HG02973 (cell line): ENCODE measurements around the gene OASL.
A peak's percentile ranks its signal among the peaks of the same experiment; 100 is the strongest.

Experiments
- ATAC-seq: cut with Tn5 transposase; IDR thresholded peaks from one replicate; pipeline ENCODE4 v1.9.1; 2021; ENCODE audit warnings: moderate library complexity; ENCODE audit not compliant: unreplicated experiment

Gene OASL

DNA sequence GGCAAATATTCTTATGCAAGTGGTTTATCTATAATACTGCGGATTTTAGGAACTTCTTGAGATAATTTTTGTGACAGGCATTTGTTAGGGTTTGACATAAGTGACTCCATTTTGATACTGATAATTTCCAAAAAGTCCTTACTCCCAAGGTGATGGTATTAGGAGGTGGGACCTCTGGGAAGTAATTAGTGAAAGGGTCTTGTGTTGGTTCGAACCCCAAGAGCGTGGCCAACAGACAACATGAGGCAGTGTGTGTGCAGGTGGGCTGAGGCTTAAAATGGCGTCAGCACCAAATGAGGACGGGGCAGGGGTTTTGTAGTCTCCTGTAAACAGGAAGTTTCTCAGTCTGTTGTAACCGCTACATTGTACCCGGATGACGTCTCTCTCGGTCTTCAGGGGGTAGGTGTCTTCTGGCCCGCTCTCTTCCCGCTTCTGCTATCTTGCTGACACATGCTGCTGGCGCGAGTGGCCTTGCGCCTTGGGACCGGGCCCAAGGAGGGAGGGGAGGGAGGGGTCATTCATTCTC is 21.0 kb downstream of the OASL start:
- no peak for ATAC-seq

DNA sequence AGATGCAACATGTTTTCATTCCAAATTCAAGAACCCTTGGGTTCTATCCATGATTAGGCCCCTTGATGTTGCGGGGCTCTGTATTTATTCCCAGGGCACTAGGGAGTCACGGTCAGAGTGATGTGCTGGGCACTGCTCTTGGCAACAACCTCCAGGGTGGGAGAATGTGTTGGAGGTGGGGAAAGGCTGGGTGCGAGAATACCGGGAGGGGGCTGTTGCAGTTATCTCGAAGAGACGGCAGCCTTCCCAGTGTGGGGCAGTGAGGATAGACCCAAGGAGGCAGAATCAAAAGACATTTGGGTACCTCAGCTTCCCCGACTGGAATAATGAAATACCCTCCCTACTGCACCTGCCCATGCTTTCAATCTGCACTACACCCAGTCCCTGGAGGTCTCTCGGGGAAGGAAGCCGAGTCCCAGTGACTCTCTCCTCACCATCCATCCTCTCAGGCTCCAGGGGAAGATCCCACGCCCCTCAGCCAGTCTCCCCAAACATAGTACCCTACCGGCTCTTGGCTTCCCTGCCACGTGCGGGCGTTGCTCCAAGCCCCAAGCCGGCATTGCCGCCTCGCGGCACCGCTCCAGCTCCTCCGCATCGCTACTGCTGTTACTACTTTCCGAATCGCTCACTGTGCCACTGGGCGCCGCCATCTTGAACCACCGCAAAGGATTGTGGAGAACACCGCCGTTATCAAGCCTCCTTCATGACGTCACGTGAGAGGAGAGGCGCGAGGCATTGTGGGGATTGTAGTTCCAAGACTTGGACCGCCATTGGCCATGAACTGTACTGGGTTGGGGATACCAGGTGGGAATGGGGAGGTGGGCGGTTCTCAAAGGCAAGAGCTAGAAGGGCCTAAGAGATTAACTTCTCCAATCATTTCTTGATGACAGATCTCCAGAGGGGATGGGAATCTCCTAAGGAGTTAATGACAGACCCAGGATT is 22.9 kb downstream of the OASL start, which contains the start of gene C12orf43:
C12orf43 (minus strand) TSS at position 663 of the 942 bp plus-strand sequence; CDS start at position 650, 13 bp downstream.
- ATAC-seq, result peak; percentile 94

DNA sequence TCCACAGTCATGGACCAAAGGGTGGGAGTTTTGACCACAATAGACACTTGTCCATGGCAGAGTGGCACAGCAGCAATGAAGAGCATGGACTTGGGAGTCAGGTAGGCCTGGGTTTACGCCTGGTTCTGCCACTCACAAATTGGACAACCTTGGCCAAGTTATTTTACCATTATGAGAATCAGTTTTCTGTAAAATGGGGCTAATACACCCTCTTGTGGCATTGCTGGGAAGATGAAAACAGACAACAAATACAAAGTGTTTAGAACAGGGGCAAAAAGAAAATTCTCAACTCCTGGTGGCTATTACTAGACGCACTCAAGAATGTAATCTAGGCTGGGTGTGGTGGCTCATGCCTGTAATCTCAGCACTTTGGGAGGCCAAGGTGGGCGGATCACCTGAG is 25.3 kb downstream of the OASL start:
- ATAC-seq, result no peak

DNA sequence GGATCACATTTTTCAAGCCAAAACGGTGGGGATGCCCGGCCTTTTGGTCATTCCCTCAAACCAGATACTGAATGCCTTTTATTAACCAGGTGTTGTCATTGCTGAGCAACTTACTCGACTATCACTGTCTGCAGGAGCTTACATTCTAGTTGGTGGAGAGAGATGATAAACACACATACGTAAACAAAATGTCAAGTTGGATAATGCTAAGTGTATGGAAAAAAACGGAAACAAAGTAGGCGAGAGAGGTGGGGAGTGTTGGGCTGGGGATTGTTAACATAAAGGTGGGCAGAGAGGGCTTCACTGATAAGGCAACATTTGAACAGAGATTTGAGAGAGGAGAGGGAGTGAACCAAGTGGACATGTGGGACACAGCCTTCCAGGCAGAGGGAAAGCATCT is 27.2 kb downstream of the OASL start:
- no peak for ATAC-seq

DNA sequence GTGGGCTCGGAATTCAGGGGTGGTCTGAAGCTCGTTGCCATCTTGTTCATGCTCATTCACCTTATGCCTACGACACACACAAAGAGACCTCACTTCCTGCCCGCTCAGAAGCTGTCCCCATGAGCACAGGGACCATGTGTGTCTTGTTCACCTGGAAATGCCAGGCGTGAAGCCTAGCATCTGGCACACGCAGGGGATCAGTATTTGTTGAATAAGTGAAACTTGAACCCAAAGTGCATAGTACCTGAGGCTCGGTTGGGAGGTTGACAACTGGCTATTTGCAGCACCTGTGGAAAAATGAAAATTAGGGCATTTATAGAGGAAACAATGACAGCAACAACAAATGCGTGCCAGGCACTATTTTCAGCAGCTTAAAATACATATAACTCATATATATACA is 28.2 kb downstream of the OASL start:
- ATAC-seq, result no peak

DNA sequence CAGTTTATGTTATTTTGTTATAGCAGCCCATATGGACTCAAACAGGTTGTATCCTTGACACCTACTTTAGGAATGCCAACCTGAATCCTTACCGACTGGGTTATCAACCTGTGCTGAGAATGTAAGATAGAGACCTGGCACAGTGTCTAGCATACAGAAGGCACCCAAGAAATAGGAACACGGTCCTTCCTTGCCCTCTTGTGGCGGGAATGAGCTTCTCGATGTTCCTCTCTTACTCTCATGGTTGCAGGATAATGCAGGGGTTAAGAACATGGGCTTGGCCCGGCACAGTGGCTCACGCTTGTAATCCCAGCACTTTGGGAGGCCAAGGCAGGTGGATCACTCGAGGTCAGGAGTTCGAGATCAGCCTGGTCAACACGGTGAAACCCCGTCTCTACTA is 29.3 kb downstream of the OASL start:
- no peak for ATAC-seq

DNA sequence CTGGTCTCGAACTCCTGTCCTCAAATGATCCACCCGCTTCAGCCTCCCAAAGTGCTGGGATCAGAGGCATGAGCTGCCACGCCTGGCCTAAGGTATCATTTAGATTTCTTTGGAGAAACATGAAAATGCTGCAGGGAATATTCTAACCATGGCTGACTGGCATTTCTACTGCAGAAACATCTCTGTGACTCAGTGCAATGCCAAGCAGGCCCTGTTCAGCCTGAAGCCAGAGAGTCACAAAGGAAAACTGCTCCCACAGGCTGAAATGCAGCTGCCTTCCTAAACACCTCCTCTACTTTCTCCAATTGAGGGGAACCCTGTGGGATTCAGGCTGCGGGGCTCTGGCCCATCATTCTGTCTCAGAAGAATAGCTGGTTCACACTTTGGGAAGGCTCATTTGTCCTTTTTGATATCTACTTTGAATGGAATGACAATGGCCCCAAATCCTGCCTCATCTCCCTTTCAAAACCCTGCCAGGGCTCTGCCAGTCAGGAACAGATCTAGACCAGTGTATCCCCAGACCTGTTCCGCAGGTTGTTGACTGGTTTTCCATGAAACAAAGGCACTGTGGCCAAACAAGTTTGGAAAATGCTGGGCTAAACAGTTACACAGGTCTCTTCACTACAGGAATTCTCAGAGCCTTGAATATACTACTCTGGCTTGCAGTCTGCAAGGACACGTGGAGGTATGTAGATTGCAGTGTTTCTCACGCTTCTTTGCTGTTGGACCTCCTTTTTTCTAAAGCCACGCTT is 30.5 kb downstream of the OASL start:
- ATAC-seq, result no peak

DNA sequence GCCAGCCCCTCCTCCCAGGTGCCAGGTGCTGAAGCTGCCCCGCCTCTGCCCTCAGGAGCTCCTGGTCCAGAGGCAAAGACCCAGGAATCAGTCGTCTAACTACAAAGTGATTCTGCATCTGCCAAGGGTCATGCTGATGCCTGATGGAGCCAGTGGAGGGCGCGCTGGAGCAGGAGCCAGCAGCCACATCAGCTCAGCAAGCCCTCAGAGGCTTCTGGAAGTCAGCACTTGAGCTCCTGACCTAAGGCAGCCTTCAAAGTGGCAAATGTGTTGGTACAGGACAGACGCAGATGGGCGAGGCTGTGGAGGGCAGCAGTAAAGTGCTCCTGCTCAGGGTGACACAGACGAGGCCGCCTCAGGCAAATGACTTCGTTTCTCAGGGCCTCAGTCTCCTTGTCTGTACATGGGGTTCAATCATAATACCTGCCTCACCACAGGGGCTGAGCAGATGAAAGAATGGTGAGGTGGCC is 33.7 kb downstream of the OASL start:
- no peak for ATAC-seq

DNA sequence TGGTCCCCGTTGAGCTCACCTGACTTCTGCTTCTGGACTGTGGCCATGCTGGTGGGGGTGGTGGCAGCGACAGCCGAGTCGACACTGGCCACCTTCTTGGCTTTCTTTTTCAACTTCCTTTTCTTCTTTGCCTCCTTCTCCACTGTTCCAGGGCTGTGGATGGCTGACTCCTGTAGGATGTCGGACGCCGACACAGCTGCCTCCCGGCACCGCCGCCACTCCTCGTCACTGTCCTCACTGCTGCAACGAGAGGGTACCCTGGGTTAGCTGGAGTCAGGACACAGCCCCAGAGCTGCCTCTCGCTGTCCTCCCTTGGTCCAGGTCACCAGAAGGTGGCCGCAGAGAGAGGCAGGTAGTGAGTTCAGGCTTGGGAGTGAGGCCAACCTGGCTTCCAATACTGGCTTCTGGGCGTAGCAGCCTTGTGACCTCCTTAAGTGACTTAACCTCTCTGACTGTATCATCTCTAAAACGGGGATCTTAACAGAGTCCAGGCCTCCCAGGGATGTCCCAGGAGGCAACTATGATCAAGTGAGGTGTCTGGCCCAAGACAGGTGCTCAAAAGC is 34.7 kb downstream of the OASL start:
- no peak for ATAC-seq

DNA sequence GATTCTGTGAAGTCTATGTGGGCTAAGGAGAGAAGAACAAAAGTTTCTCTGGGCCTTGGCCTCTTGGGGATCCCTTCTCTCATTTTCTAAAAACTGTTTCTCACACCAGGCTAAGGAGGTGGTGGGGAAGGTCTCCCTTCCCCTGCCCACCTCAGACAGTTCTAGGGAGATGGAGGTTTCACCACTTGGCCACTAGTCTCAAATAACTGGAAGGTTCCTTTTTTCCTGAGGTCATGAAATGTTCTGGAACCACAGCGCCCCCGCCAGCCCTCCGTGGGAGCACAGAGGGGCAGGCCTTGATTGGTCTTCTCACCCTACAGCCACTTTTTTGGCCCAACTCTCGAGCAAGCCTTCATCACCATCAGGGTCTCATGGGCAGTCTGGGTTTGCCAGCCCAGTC is 35.4 kb downstream of the OASL start:
- no peak for ATAC-seq

DNA sequence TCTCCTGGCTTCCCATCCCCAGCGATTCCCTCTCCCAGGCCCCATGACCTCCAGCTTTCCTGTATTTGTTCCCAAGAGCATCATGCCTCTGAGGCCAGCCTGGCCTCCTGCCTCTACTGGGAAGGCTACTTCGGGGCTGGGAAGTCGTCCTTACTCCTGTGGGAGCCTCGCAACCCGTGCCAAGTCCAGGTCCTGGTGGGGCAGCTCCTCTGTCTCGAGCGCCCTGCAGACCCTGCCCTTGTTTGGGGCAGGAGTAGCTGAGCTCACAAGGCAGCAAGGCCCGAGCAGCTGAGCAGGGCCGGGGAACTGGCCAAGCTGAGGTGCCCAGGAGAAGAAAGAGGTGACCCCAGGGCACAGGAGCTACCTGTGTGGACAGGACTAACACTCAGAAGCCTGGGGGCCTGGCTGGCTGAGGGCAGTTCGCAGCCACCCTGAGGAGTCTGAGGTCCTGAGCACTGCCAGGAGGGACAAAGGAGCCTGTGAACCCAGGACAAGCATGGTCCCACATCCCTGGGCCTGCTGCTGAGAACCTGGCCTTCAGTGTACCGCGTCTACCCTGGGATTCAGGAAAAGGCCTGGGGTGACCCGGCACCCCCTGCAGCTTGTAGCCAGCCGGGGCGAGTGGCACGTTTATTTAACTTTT is 37.1 kb downstream of the OASL start:
- ATAC-seq, result no peak

DNA sequence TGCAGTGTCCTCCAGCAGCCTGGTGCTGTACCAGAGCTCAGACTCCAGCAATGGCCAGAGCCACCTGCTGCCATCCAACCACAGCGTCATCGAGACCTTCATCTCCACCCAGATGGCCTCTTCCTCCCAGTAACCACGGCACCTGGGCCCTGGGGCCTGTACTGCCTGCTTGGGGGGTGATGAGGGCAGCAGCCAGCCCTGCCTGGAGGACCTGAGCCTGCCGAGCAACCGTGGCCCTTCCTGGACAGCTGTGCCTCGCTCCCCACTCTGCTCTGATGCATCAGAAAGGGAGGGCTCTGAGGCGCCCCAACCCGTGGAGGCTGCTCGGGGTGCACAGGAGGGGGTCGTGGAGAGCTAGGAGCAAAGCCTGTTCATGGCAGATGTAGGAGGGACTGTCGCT is 38.0 kb downstream of the OASL start:
- no peak for ATAC-seq

DNA sequence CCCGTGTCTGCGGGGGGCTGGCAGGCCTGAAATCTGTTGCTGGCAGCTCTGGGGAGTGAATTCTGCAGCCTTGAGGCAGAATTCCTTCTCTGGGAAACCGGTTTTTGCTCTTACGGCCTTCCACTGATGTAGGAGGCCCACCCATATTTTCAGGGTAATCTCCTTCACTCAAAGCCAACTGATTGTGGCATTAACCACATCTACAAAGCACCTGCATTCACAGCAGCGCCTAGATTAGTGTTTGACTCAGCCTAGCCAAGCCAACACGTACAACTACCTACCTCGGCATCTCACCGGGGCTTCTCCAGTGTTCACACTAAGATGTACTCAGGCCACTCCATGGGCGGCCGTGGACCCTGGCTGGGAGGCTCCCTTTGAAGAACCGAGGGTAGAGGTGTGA is 38.5 kb downstream of the OASL start:
- ATAC-seq, result no peak

DNA sequence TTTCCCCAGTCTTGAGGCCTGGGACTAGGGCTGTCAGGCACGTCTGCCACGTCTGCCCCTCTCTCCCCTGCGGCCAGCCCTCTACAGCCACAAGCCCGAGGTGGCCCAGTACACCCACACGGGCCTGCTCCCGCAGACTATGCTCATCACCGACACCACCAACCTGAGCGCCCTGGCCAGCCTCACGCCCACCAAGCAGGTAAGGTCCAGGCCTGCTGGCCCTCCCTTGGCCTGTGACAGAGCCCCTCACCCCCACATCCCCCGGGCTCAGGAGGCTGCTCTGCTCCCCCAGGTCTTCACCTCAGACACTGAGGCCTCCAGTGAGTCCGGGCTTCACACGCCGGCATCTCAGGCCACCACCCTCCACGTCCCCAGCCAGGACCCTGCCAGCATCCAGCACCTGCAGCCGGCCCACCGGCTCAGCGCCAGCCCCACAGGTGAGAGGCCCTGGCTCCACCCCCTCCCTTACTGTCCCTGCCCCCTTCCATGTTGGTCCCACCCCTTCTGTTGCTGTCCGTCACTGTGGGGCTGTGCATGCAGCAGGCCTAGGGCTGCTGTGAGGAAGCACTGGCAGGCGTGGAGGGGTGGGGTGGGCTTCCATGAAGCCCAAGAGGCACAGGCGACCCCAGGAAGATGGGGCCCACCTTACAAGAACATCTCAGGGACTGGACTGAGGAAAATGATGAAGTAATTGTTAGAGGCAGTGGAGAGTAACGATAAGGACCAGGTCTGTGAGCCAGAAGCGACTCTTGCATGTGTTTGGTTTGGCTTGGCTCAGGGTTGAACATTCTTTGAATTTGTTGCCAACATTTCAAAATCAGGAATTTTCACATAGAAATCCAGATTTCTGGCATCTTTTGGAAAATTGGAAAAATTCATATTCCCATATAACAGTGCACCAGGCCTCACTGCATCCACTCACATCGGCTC is 39.6 kb downstream of the OASL start:
- no peak for ATAC-seq

DNA sequence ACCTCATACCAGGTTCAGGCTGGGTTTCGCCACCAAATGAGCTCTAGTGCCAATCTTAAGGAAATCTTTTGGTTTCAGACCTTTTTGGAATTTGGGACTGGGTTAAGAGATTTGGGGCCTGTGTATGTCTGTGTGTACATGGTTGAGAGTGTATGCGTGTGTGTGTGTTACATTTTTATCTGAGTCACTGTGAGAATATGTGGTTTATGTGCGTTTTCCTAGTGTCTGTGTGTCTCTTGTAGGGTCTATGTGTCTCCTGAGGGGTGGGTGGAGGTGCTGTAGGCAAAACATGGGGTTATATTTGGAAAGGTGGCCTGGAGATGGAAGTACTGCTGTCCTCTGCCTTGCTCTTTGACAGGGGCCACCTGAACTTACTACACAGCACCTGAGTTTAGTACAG is 40.6 kb downstream of the OASL start:
- no peak for ATAC-seq

DNA sequence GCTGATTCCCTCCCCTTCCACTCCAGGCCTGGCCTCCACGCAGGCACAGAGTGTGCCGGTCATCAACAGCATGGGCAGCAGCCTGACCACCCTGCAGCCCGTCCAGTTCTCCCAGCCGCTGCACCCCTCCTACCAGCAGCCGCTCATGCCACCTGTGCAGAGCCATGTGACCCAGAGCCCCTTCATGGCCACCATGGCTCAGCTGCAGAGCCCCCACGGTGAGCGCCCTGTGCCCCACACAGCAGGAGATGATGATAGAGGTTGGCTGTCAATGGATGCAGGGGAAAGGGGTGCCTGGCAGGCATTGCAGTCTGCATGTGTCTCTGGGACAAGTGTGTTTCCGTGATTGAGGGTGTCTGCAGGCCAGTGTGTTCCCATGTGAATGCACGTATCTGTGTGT is 41.6 kb downstream of the OASL start:
- no peak for ATAC-seq

DNA sequence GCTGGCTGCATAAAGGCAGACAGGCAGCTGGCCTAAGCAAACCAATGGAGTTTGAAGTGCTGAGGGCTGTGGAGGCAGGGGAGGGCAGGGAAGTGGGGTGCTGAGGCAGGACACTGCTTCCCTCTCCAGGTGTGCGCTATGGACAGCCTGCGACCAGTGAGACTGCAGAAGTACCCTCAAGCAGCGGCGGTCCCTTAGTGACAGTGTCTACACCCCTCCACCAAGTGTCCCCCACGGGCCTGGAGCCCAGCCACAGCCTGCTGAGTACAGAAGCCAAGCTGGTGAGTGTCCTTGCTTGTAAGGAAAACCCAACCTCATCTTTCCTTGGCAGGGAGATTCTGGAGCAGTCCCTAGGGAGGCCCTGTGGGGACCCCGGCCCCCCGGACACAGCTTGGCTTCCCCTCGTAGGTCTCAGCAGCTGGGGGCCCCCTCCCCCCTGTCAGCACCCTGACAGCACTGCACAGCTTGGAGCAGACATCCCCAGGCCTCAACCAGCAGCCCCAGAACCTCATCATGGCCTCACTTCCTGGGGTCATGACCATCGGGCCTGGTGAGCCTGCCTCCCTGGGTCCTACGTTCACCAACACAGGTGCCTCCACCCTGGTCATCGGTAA is 42.8 kb downstream of the OASL start:
- no peak for ATAC-seq

DNA sequence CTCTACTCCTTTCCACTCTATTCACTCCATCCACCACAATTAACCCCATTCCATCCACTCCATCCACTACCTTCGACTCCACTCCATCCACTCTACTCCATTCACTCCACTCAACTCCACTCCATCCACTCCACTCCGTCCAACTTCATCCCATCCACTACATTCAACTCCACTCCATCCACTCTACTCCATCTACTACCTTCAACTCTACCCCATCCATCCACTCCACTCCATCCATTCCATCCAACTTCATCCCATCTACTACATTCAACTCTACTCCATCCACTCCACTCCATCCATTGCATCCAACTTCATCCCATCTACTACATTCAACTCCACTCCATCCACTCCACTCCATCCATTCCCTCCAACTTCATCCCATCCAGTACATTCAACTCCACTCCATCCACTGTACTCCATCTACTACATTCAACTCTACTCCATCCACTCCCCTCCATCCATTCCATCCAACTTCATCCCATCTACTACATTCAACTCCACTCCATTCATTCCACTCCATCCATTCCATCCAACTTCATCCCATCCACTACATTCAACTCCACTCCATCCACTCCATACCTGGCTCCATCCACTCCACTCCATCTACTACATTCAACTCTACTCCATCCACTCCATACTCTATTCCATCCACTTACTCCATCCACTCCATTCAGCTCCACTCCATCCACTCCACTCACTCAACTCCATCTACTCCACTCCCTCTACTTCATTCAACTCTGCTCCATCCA is 44.3 kb downstream of the OASL start:
- ATAC-seq, result no peak

DNA sequence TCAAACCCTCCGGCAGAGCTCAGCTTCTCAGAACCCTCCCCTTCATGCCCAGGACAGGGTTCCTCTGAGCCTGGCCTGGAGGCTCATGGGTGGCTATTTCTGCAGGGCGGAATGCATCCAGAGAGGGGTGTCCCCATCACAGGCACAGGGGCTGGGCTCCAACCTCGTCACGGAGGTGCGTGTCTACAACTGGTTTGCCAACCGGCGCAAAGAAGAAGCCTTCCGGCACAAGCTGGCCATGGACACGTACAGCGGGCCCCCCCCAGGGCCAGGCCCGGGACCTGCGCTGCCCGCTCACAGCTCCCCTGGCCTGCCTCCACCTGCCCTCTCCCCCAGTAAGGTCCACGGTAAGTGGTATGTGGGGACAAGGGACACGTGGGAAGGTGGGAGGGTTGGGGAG is 45.0 kb downstream of the OASL start:
- ATAC-seq, result no peak
